ENCODE data around the gene CUEDC1.

Gene CUEDC1

GRCh38 chr17:57949649-57950048 lies 5.6 kb downstream of the CUEDC1 start:
- no peaks in the 10 kb centered on the region for H3K36me3 ChIP-seq (ENCODE audit: control insufficient read depth, insufficient read depth, low read length)
- H3K9me3 ChIP-seq (ENCODE audit: control insufficient read depth, low read length): no peaks in the 10 kb centered on the region
- H3K27ac ChIP-seq: no peak overlapping the region
- H3K9ac ChIP-seq: no peak overlapping the region
- H3K27me3 ChIP-seq (ENCODE audit: control insufficient read depth, insufficient read depth, low read length): no peaks in the 10 kb centered on the region
- H3K79me2 ChIP-seq: no peaks in the 10 kb centered on the region
- H3K4me2 ChIP-seq (ENCODE audit: low read length): no peak overlapping the region
- H3K4me3 ChIP-seq (ENCODE audit: low read depth, low read length): no peak overlapping the region
- H2AFZ ChIP-seq: no peak overlapping the region
- TF ChIP-seq, protein P1, sequence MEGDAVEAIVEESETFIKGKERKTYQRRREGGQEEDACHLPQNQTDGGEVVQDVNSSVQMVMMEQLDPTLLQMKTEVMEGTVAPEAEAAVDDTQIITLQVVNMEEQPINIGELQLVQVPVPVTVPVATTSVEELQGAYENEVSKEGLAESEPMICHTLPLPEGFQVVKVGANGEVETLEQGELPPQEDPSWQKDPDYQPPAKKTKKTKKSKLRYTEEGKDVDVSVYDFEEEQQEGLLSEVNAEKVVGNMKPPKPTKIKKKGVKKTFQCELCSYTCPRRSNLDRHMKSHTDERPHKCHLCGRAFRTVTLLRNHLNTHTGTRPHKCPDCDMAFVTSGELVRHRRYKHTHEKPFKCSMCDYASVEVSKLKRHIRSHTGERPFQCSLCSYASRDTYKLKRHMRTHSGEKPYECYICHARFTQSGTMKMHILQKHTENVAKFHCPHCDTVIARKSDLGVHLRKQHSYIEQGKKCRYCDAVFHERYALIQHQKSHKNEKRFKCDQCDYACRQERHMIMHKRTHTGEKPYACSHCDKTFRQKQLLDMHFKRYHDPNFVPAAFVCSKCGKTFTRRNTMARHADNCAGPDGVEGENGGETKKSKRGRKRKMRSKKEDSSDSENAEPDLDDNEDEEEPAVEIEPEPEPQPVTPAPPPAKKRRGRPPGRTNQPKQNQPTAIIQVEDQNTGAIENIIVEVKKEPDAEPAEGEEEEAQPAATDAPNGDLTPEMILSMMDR (IDR thresholded peaks at IDR 0.05): no peak
- peaks cover 2% of the 10 kb centered on the region for H3K4me1 ChIP-seq

DNA sequence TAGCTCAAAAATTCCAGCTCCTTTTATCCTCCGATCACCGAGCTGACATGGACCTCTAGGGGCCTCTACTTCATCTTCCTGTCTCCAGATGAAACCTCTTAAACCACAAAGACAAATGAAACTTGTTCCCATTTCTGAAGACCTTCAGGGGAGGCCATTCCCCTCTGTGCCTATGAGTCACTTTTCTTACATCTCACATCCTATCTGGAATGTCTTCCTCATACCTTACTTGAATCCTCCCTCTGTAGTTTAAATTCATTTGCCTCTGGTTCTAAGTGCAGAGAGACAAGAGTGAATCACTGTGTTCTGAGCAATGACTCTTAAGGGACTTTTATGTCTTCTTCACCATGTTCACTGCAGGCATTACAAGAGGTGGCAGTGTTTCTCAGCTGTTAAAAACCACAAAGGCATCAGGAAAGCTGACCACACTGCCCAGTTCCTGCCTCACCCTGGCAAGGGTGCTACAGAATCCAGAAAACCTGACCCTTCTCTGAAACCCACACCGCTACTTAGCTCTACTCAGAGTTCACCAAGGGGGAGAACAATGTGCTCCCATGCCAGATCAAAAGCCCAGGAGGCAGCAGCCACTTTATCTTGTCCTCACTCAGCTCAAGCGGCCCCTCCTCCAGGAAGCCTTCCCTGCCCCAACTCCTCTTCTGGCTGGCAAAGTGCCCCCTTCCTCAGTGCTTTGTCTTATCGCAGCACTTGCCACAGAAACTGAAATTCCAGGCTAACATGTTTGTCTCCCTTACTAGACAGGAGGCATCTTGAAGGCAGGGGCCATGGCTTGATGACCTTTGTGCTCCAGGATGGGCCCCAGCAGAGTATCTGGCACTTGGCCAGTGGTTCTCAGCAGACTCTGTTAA lies 6.4 kb downstream of the CUEDC1 start:
- H3K9me3 ChIP-seq (ENCODE audit: control insufficient read depth, low read length): no peaks in the 10 kb centered on the region
- no peak overlapping the region for H3K4me2 ChIP-seq (ENCODE audit: low read length)
- H3K9ac ChIP-seq: no peak overlapping the region
- no peaks in the 10 kb centered on the region for H3K27me3 ChIP-seq (ENCODE audit: control insufficient read depth, insufficient read depth, low read length)
- no peaks in the 10 kb centered on the region for H3K79me2 ChIP-seq
- TF ChIP-seq, protein P1 (IDR thresholded peaks at IDR 0.05): no peak
- no peak overlapping the region for H2AFZ ChIP-seq
- H3K4me3 ChIP-seq (ENCODE audit: low read depth, low read length): no peak overlapping the region
- H3K36me3 ChIP-seq (ENCODE audit: control insufficient read depth, insufficient read depth, low read length): no peaks in the 10 kb centered on the region
- peak overlapping the region; percentile 33 for H3K27ac ChIP-seq
- peaks cover under 1% of the 10 kb centered on the region for H3K4me1 ChIP-seq

DNA sequence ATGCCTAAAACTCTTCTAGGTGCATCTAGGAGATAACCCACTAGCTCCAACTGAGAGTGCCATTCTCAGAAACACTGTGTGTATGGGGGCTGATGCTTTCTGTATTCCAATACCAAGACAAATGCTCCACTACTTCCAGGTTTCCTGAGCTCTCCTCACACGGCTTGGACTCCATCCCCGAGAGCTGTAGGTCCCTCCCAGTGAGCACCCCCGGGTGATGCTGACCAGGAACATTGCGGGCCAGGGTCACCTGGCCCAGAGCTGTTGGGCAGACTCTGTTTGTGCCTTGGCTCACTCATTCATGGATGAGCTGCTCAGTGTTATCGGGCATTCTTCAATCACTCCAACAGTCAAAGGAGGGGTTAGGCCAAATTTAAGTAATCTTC lies 7.0 kb downstream of the CUEDC1 start:
- Histone ChIP-seq H3K4me2 (ENCODE audit: low read length) (no peak overlapping the region), H3K27me3 (ENCODE audit: control insufficient read depth, insufficient read depth, low read length) (no peaks in the 10 kb centered on the region), H3K4me1 (no peaks in the 10 kb centered on the region), H3K9ac (no peak overlapping the region), H3K27ac (no peak overlapping the region), H3K36me3 (ENCODE audit: control insufficient read depth, insufficient read depth, low read length) (no peaks in the 10 kb centered on the region), H3K4me3 (ENCODE audit: low read depth, low read length) (no peak overlapping the region), H3K9me3 (ENCODE audit: control insufficient read depth, low read length) (no peaks in the 10 kb centered on the region), H3K79me2 (no peaks in the 10 kb centered on the region), H2AFZ (no peak overlapping the region)
- TF ChIP-seq, protein P1 (IDR thresholded peaks at IDR 0.05): no peak

- Histone ChIP-seq H2AFZ (no peak overlapping the region), H3K9me3 (ENCODE audit: control insufficient read depth, low read length) (no peaks in the 10 kb centered on the region), H3K27me3 (ENCODE audit: control insufficient read depth, insufficient read depth, low read length) (no peaks in the 10 kb centered on the region), H3K36me3 (ENCODE audit: control insufficient read depth, insufficient read depth, low read length) (no peaks in the 10 kb centered on the region), H3K79me2 (no peaks in the 10 kb centered on the region), H3K4me3 (ENCODE audit: low read depth, low read length) (no peak overlapping the region), H3K9ac (no peak overlapping the region), H3K27ac (peak overlapping the region; percentile 6), H3K4me1 (no peaks in the 10 kb centered on the region), H3K4me2 (ENCODE audit: low read length) (no peak overlapping the region)
- TF ChIP-seq, protein P1 (IDR thresholded peaks at IDR 0.05): no peak
Measured at GRCh38 chr17:57947369-57947768, 7.8 kb downstream of the CUEDC1 start.

Measured in parathyroid adenoma (tissue), 2 donors.